ENCODE data around the gene ULK4.
"Not testable (repeated sequence)": the region's sequence is repeated elsewhere in the genome, so short reads cannot be mapped to it uniquely, and the experiment has no call there.

Gene ULK4

GRCh38 chr3:41478278-41478677, 483.6 kb downstream of the ULK4 start:
- DNase-seq: no peak

GRCh38 chr3:41477399-41478014, 484.4 kb downstream of the ULK4 start:
- no peak for DNase-seq

- DNase-seq: no peak
Measured at GRCh38 chr3:41469083-41469482, 492.8 kb downstream of the ULK4 start.

- DNase-seq: no peak
Measured at GRCh38 chr3:41467481-41467880, 494.4 kb downstream of the ULK4 start.

- DNase-seq: no peak
Measured at GRCh38 chr3:41464858-41465257, 497.0 kb downstream of the ULK4 start.

GRCh38 chr3:41464401-41464800, 497.5 kb downstream of the ULK4 start:
- DNase-seq: no peak

GRCh38 chr3:41462103-41462691, 499.7 kb downstream of the ULK4 start:
- DNase-seq: no peak

GRCh38 chr3:41460736-41461135, 501.2 kb downstream of the ULK4 start:
- DNase-seq: no peak

- no peak for DNase-seq
Measured at GRCh38 chr3:41457176-41457575, 504.7 kb downstream of the ULK4 start.

GRCh38 chr3:41456162-41456561, 505.7 kb downstream of the ULK4 start:
- no peak for DNase-seq

GRCh38 chr3:41453618-41454017, 508.3 kb downstream of the ULK4 start:
- not testable (repeated sequence) for DNase-seq

- no peak for DNase-seq
Measured at GRCh38 chr3:41450416-41451231, 511.3 kb downstream of the ULK4 start.

- no peak for DNase-seq
Measured at GRCh38 chr3:41448396-41448795, 513.5 kb downstream of the ULK4 start.

GRCh38 chr3:41447701-41448100, 514.2 kb downstream of the ULK4 start:
- no peak for DNase-seq

- not testable (repeated sequence) for DNase-seq
Measured at GRCh38 chr3:41446316-41446715, 515.6 kb downstream of the ULK4 start.

- no peak for DNase-seq
Measured at GRCh38 chr3:41441568-41441967, 520.3 kb downstream of the ULK4 start.

- DNase-seq: no peak
Measured at GRCh38 chr3:41441139-41441538, 520.8 kb downstream of the ULK4 start.

- DNase-seq: no peak
Measured at GRCh38 chr3:41436983-41437382, 524.9 kb downstream of the ULK4 start.

- no peak for DNase-seq
Measured at GRCh38 chr3:41434781-41435180, 527.1 kb downstream of the ULK4 start.

- DNase-seq: no peak
Measured at GRCh38 chr3:41431386-41431785, 530.5 kb downstream of the ULK4 start.

- DNase-seq: no peak
Measured at GRCh38 chr3:41430886-41431285, 531.0 kb downstream of the ULK4 start.

GRCh38 chr3:41430391-41430790, 531.5 kb downstream of the ULK4 start:
- no peak for DNase-seq

GRCh38 chr3:41426485-41426884, 535.4 kb downstream of the ULK4 start:
- DNase-seq: no peak

Measured in SIG-M5 (cell line).